Retinal pigment epithelial cell (primary cell): ENCODE measurements around the gene PKIG.

Source experiments
- DNase-seq: peaks from one replicate; pipeline ENCODE4 v3.0.0-alpha.2; 2010; ENCODE audit warnings: low read depth
- H3K4me3 ChIP-seq: 2 replicates; pipeline ENCODE4 v1.5.1; 2011; ENCODE audit warnings: mild to moderate bottlenecking, low read length, control low read depth, moderate library complexity
- CTCF ChIP-seq: conservative IDR thresholded peaks from 2 replicates; pipeline ENCODE4 v1.5.1; 2011; ENCODE audit warnings: low read depth, low read length, control low read depth, inconsistent platforms

Gene PKIG

DNA sequence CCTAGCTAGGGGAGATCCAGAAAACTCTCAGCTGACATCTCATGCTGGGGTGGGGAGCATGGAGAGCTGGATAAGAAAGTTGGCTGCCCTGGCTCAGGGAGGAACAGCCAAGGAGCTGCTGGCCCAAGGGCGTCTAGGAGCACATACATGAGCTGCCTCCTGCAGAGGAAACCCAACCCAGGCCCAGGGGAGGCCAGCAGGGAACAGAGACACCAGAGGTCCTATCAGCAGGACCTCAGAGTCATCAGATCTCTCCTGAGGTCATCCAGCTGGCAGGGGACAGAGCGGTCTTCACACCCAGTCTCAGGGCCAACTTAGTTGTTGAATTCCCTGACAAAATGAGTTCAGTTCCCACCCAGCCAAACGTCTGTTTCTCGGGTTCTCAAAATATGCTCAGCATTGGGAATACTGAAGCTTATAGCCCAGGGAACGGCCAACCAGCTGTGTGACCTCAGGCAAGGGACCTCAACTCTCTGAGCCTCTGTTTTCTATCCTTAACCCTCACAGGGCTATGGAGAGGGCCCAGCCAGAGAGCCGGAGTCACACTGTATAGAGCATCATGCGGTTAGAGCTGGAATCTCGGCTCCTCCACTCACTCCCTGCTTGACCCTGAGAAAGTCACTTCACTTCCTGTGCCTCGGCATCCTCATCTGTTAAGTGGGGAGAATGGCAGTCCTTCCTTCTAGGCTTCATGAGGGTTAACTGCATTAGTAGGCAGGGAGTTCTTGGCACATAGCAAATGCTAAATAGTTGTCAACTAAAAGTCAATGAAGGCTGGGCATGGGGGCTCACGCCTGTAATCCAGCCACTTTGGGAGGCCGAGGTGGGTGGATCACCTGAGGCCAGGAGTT is 55.4 kb downstream of the PKIG start:
- DNase-seq, result no peak
- H3K4me3 ChIP-seq, result no peak overlapping the region
- no peak for TF ChIP-seq CTCF

- TF ChIP-seq CTCF, result no peak
- DNase-seq, result no peak
- H3K4me3 ChIP-seq, result no peak overlapping the region
Observed at GRCh38 chr20:44640522-44640921, 58.1 kb downstream of the PKIG start.

- DNase-seq, result no peak
- TF ChIP-seq CTCF, result no peak
- H3K4me3 ChIP-seq, result no peak overlapping the region
Observed at GRCh38 chr20:44641325-44641724, 58.9 kb downstream of the PKIG start.

DNA sequence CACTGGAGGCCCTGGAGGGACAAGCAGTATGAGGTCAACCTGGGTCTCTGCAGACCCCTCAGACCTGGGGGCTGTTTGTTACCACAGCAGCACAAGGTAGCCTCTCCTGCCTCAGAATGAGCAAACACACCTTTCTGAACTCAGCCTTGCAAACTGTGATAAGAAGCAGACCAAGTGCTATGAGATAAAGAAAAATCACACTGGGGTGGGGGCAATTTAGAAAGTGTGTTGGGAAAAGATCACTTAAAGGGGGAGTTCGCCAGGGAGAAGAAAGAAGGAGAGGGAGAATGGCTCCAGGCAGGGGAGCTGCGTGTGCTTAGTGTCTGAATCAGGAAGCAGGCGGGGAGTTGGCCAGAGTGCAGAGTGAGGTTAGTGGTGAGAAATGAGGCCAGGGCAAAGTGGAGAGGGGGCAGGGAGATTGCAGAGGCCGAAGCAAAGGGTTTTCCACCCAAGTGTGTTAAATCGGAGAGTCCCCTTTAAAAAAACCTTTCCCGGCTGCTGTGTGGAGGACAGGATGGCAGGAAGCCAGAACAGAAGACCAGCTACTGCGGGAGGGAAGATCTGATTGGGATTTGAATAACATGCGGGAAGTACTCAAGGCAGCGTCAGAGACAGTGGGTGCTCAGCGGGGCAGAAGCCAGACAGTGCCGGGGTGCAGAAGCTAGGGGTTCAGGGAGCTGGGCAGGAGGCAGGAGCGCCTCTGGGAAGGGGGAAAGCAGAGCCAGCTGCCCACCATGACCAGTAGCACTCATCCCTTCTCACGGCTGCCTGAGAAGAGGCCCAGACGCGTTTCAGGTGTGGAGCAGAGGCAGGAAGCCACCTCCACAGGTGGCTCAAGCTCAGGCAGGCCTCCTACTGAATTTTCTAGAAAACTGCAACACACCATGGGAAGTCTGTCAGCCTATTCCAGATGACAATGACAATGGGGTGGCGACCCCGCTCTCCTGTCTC is 60.1 kb downstream of the PKIG start:
- no peak overlapping the region for H3K4me3 ChIP-seq
- peak; percentile 13 for TF ChIP-seq CTCF
- peak; percentile 65 for DNase-seq

GRCh38 chr20:44643154-44643519 is 60.8 kb downstream of the PKIG start:
- no peak for TF ChIP-seq CTCF
- DNase-seq, result no peak
- no peak overlapping the region for H3K4me3 ChIP-seq

- H3K4me3 ChIP-seq, result no peak overlapping the region
Observed at GRCh38 chr20:44643596-44644229, 61.3 kb downstream of the PKIG start.

More at GRCh38 chr20:44643596-44644229, 61.3 kb downstream of the PKIG start:
- no peak for TF ChIP-seq CTCF
- peak; percentile 86 for DNase-seq
